Esophagus (tissue), 2 donors: Measurements from ENCODE around the gene HOXD3. TPM values are rescaled to one million over a fixed set of nuclear protein-coding genes. Genes with fewer than 3 reads are reported as not detected.

Experiments
- H3K27ac ChIP-seq, 2 donors: one replicate each; pipeline ENCODE4 v1.5.1; 2013; ENCODE audit warnings: low read depth in 2 of 2, mild to moderate bottlenecking in 2 of 2, inconsistent platforms in 1 of 2, low read length in 1 of 2, moderate library complexity in 1 of 2
- H3K27me3 ChIP-seq, 2 donors: one replicate each; pipeline ENCODE4 v1.6.1; 2013; ENCODE audit warnings: low read length in 2 of 2, control low read depth in 1 of 2, mild to moderate bottlenecking in 1 of 2; ENCODE audit not compliant: insufficient read depth in 2 of 2, control insufficient read depth in 1 of 2
- H3K36me3 ChIP-seq, 2 donors: one replicate each; pipeline ENCODE4 v1.6.1; 2013; ENCODE audit warnings: low read length in 1 of 2; ENCODE audit not compliant: control insufficient read depth in 2 of 2, insufficient read depth in 2 of 2
- H3K4me1 ChIP-seq, 2 donors: one replicate each; pipeline ENCODE4 v1.6.1; 2013; ENCODE audit warnings: low read length in 1 of 2; ENCODE audit not compliant: control insufficient read depth in 2 of 2, insufficient read depth in 2 of 2
- H3K4me3 ChIP-seq, 2 donors: one replicate each; pipeline ENCODE4 v1.5.1; 2013; ENCODE audit warnings: low read length in 2 of 2, mild to moderate bottlenecking in 2 of 2, low read depth in 1 of 2, moderate library complexity in 1 of 2
- H3K9me3 ChIP-seq, 2 donors: one replicate each; pipeline ENCODE4 v1.6.1; 2013; ENCODE audit warnings: mild to moderate bottlenecking in 2 of 2, low read depth in 1 of 2, low read length in 1 of 2, moderate library complexity in 1 of 2; ENCODE audit not compliant: control insufficient read depth in 2 of 2, insufficient read depth in 1 of 2
- WGBS, 2 donors: extraction: QIAGEN DNeasy Blood & Tissue Kit; methylation state at CpG; one replicate each; pipeline ENCODE4 v1.1.7; 2013; 5-methylcytosine and 5-hydroxymethylcytosine counted together
- polyA plus RNA-seq, 2 donors: library from polyadenylated mRNA; stranded (reverse); fragments of 200-250 nt; gene quantifications; one replicate each; pipeline ENCODE4 v1.2.3, GENCODE V29; 2013
- donor health status: healthy with polysubstance abuse.
- donor health status: Bipolar disorder and iron deficiency.

The HOXD3 gene
- polyA plus RNA-seq, 2 donors, result 0.35 to 0.77 TPM

GRCh38 chr2:176132205-176133171 is 24.6 kb upstream of the HOXD3 start:
- no peak overlapping the region for H3K27ac ChIP-seq
- H3K4me1 ChIP-seq, result peaks cover 6 to 12% of the 10 kb centered on the region in 2 donors
- no peaks in the 10 kb centered on the region for H3K36me3 ChIP-seq
- peaks cover 4 to 56% of the 10 kb centered on the region in 2 donors for H3K27me3 ChIP-seq
- WGBS, 2 donors, result 14 to 17% methylated on average over 33 of the region's 33 CpGs
- peaks cover 0 to 5% of the 10 kb centered on the region in 2 donors for H3K9me3 ChIP-seq
- H3K4me3 ChIP-seq, result peak overlapping the region in 1 of 2 donors; percentile 35

- Histone ChIP-seq H3K27me3 (peaks cover 4 to 60% of the 10 kb centered on the region in 2 donors), H3K4me3 (no peak overlapping the region), H3K4me1 (peaks cover 6 to 12% of the 10 kb centered on the region in 2 donors), H3K27ac (no peak overlapping the region), H3K9me3 (peaks cover 0 to 2% of the 10 kb centered on the region in 2 donors), H3K36me3 (no peaks in the 10 kb centered on the region)
Observed at GRCh38 chr2:176133389-176133788, 23.7 kb upstream of the HOXD3 start.

- Histone ChIP-seq H3K4me3 (no peak overlapping the region), H3K27ac (no peak overlapping the region), H3K9me3 (peaks cover 0 to 2% of the 10 kb centered on the region in 2 donors), H3K27me3 (peaks cover 4 to 59% of the 10 kb centered on the region in 2 donors), H3K36me3 (no peaks in the 10 kb centered on the region), H3K4me1 (peaks cover 6 to 12% of the 10 kb centered on the region in 2 donors)
- WGBS, 2 donors, result 35% methylated on average over 4 of the region's 4 CpGs
Observed at GRCh38 chr2:176134035-176134434, 23.1 kb upstream of the HOXD3 start.

- peaks cover 0 to 2% of the 10 kb centered on the region in 2 donors for H3K9me3 ChIP-seq
- H3K4me1 ChIP-seq, result peaks cover 2 to 9% of the 10 kb centered on the region in 2 donors
- no peak overlapping the region for H3K27ac ChIP-seq
- no peak overlapping the region for H3K4me3 ChIP-seq
- H3K36me3 ChIP-seq, result no peaks in the 10 kb centered on the region
- peaks cover 4 to 54% of the 10 kb centered on the region in 2 donors for H3K27me3 ChIP-seq
Observed at GRCh38 chr2:176135035-176135440, 22.1 kb upstream of the HOXD3 start.

GRCh38 chr2:176136374-176137251 is 20.5 kb upstream of the HOXD3 start:
- peaks cover 4 to 6% of the 10 kb centered on the region in 2 donors for H3K4me1 ChIP-seq
- peaks cover 0 to 42% of the 10 kb centered on the region in 2 donors for H3K27me3 ChIP-seq
- peak overlapping the region; percentile 28 to 48 for H3K4me3 ChIP-seq
- WGBS, 2 donors, result 4 to 7% methylated on average over 69 to 71 of the region's 71 CpGs
- H3K27ac ChIP-seq, result peak overlapping the region; percentile 11 to 49
- H3K9me3 ChIP-seq, result peaks cover 0 to 2% of the 10 kb centered on the region in 2 donors
- H3K36me3 ChIP-seq, result no peaks in the 10 kb centered on the region

- WGBS, 2 donors, result 7 to 20% methylated on average over 2 of the region's 2 CpGs
- Histone ChIP-seq H3K36me3 (no peaks in the 10 kb centered on the region), H3K4me1 (peaks cover 4 to 6% of the 10 kb centered on the region in 2 donors), H3K27ac (peak overlapping the region in 1 of 2 donors; percentile 49), H3K27me3 (peaks cover 0 to 41% of the 10 kb centered on the region in 2 donors), H3K9me3 (peaks cover 0 to 2% of the 10 kb centered on the region in 2 donors), H3K4me3 (peak overlapping the region in 1 of 2 donors; percentile 48)
Observed at GRCh38 chr2:176137252-176137580, 19.9 kb upstream of the HOXD3 start.

- H3K27ac ChIP-seq, result no peak overlapping the region
- peaks cover 0 to 2% of the 10 kb centered on the region in 2 donors for H3K9me3 ChIP-seq
- no peaks in the 10 kb centered on the region for H3K36me3 ChIP-seq
- H3K4me3 ChIP-seq, result no peak overlapping the region
- WGBS, 2 donors, result 39 to 42% methylated on average over 8 of the region's 8 CpGs
- H3K27me3 ChIP-seq, result peaks cover 0 to 36% of the 10 kb centered on the region in 2 donors
- H3K4me1 ChIP-seq, result peaks cover 2 to 6% of the 10 kb centered on the region in 2 donors
Observed at GRCh38 chr2:176137906-176138305, 19.2 kb upstream of the HOXD3 start.

- H3K27me3 ChIP-seq, result peaks cover 0 to 32% of the 10 kb centered on the region in 2 donors
- no peaks in the 10 kb centered on the region for H3K36me3 ChIP-seq
- 17 to 19% methylated on average over 14 of the region's 14 CpGs for WGBS, 2 donors
- H3K4me3 ChIP-seq, result no peak overlapping the region
- no peak overlapping the region for H3K27ac ChIP-seq
- peaks cover 0 to 2% of the 10 kb centered on the region in 2 donors for H3K9me3 ChIP-seq
- H3K4me1 ChIP-seq, result peaks cover 2 to 6% of the 10 kb centered on the region in 2 donors
Observed at GRCh38 chr2:176138526-176138922, 18.6 kb upstream of the HOXD3 start.

- no peaks in the 10 kb centered on the region for H3K36me3 ChIP-seq
- peaks cover 0 to 26% of the 10 kb centered on the region in 2 donors for H3K27me3 ChIP-seq
- H3K4me3 ChIP-seq, result peak overlapping the region in 1 of 2 donors; percentile 4
- peaks cover 0 to 2% of the 10 kb centered on the region in 2 donors for H3K9me3 ChIP-seq
- H3K4me1 ChIP-seq, result peaks cover 2 to 6% of the 10 kb centered on the region in 2 donors
- no peak overlapping the region for H3K27ac ChIP-seq
- WGBS, 2 donors, result 20 to 23% methylated on average over 28 of the region's 28 CpGs
Observed at GRCh38 chr2:176138923-176139660, 18.0 kb upstream of the HOXD3 start.
